Keratinocyte (primary cell): ENCODE measurements around the gene PSMB7. TPM values are rescaled to one million over a fixed set of nuclear protein-coding genes. Genes with fewer than 3 reads are reported as not detected.

Source experiments
- DNase-seq: peaks from one replicate; pipeline ENCODE4 v3.0.0-alpha.2; 2011; ENCODE audit warnings: low read depth, missing footprints, low spot score
- FAIRE-seq: peaks from 2 replicates; lab custom pipeline; 2011; peaks lifted over from hg19 to GRCh38; lab: Jason Lieb, UNC
- H2AFZ ChIP-seq: 2 replicates; pipeline ENCODE4 v1.6.0; 2012; ENCODE audit warnings: low read length, control low read depth, inconsistent platforms; ENCODE audit not compliant: control insufficient read depth
- H3K27ac ChIP-seq: 2 replicates; pipeline ENCODE4 v1.5.1; 2011; ENCODE audit warnings: low read length; ENCODE audit not compliant: control insufficient read depth, insufficient read depth
- H3K27me3 ChIP-seq: 3 replicates; pipeline ENCODE4 v1.6.0; 2011; ENCODE audit warnings: low read length; ENCODE audit not compliant: control insufficient read depth, insufficient read depth; ENCODE audit errors: extremely low read depth
- H3K36me3 ChIP-seq, 2 experiments: 2 replicates in 1 of 2; 3 replicates in 1 of 2; pipeline ENCODE4 v1.5.1; 2011; ENCODE audit warnings: low read length in 2 of 2, mild to moderate bottlenecking in 1 of 2; ENCODE audit not compliant: control insufficient read depth in 2 of 2, insufficient read depth in 2 of 2; ENCODE audit errors: extremely low read depth in 1 of 2
- H3K4me1 ChIP-seq: 3 replicates; pipeline ENCODE4 v1.5.1; 2011; ENCODE audit warnings: low read length; ENCODE audit not compliant: control insufficient read depth, insufficient read depth; ENCODE audit errors: extremely low read depth
- H3K4me2 ChIP-seq: 3 replicates; pipeline ENCODE4 v1.6.0; 2011; ENCODE audit warnings: low read depth, low read length; ENCODE audit not compliant: control insufficient read depth, insufficient read depth; ENCODE audit errors: extremely low read depth
- H3K4me3 ChIP-seq, 3 experiments: fragments of 200-600 bp in 1 of 3; sonication (generic) in 1 of 3; 2 replicates in 2 of 3; 3 replicates in 1 of 3; pipeline ENCODE4 v1.5.1; 2011 to 2016; ENCODE audit warnings: low read length in 3 of 3, mild to moderate bottlenecking in 3 of 3, control low read depth in 2 of 3, inconsistent platforms in 1 of 3, low read depth in 1 of 3, mixed read lengths in 1 of 3, mixed run types in 1 of 3, moderate library complexity in 1 of 3; ENCODE audit not compliant: control insufficient read depth in 2 of 3, insufficient read depth in 2 of 3; ENCODE audit errors: extremely low read depth in 1 of 3
- H3K79me2 ChIP-seq: 2 replicates; pipeline ENCODE4 v1.6.0; 2012; ENCODE audit warnings: low read length; ENCODE audit not compliant: control insufficient read depth, insufficient read depth
- H3K9ac ChIP-seq: 3 replicates; pipeline ENCODE4 v1.6.0; 2011; ENCODE audit warnings: low read length; ENCODE audit not compliant: control insufficient read depth, insufficient read depth; ENCODE audit errors: extremely low read depth
- H3K9me1 ChIP-seq: 3 replicates; pipeline ENCODE4 v1.6.0; 2011; ENCODE audit warnings: low read length; ENCODE audit not compliant: control insufficient read depth, insufficient read depth; ENCODE audit errors: extremely low read depth
- H3K9me3 ChIP-seq: 2 replicates; pipeline ENCODE4 v1.5.1; 2012; ENCODE audit warnings: low read depth, low read length; ENCODE audit not compliant: control insufficient read depth
- H4K20me1 ChIP-seq: 3 replicates; pipeline ENCODE4 v1.6.0; 2011; ENCODE audit warnings: low read length; ENCODE audit not compliant: control insufficient read depth, insufficient read depth; ENCODE audit errors: extremely low read depth
- CTCF ChIP-seq, 3 experiments: IDR thresholded peaks in 1 of 3; conservative IDR thresholded peaks in 1 of 3; optimal IDR thresholded peaks in 1 of 3; 2 replicates in 2 of 3; 3 replicates in 1 of 3; pipeline versions ENCODE3 to v1.5.1; 2011; ENCODE audit warnings: low read length in 3 of 3, mild to moderate bottlenecking in 3 of 3, moderate library complexity in 2 of 3, control low read depth in 1 of 3, inconsistent platforms in 1 of 3; ENCODE audit not compliant: insufficient read depth in 2 of 3; ENCODE audit errors: extremely low read depth in 1 of 3
- EZH2 ChIP-seq: IDR thresholded peaks from one replicate; pipeline ENCODE4 v1.6.1; 2012; ENCODE audit warnings: inconsistent platforms, mild to moderate bottlenecking, low read length, moderate library complexity
- dilution Hi-C: fragments of 300-500 bp; cut with MboI; formaldehyde crosslinking; loops from one replicate; pipeline ENCODE4 v1.7.0; 2020; ENCODE audit warnings: low sequenced_read_pairs; ENCODE audit not compliant: extremely low pct_ligation_motif_present
- polyA plus RNA-seq, 5 experiments: library from polyadenylated mRNA; depleted of rRNA in 3 of 5; stranded (reverse) in 3 of 5; stranded (forward) in 1 of 5; unstranded in 1 of 5; fragments of >200 nt; gene quantifications; 1 replicate in 1 of 5; 2 replicates in 3 of 5; 3 replicates in 1 of 5; pipeline versions ENCODE4 v1.2.1 to v1.2.3, GENCODE V29; 2011 to 2012; ENCODE audit warnings: missing spikeins in 2 of 5, low read depth in 1 of 5, low replicate concordance in 1 of 5

The PSMB7 gene
- polyA plus RNA-seq, 1 donor (not counting 4 experiments of a cell fraction or from before 2014, with no cell fraction given): 388 TPM

GRCh38 chr9:124348831-124349230 lies 66.4 kb downstream of the PSMB7 start:
- Histone ChIP-seq H3K27me3 (no peaks in the 10 kb centered on the region), H3K9ac (no peak overlapping the region), H4K20me1 (peaks cover 10% of the 10 kb centered on the region), H2AFZ (no peak overlapping the region), H3K27ac (no peak overlapping the region), H3K36me3 (peaks cover 43 to 47% of the 10 kb centered on the region in 2 experiments), H3K4me2 (no peak overlapping the region), H3K9me3 (no peaks in the 10 kb centered on the region), H3K79me2 (no peaks in the 10 kb centered on the region), H3K4me3 (no peak overlapping the region), H3K9me1 (no peaks in the 10 kb centered on the region), H3K4me1 (no peaks in the 10 kb centered on the region)
- no peak for TF ChIP-seq CTCF (optimal IDR thresholded peaks at IDR 0.05 in 1 of 3, IDR thresholded peaks at IDR 0.05 in 1 of 3, conservative IDR thresholded peaks at IDR 0.05 in 1 of 3; ENCODE audit: extremely low read depth in 1 of 3, insufficient read depth in 2 of 3, low read length in 3 of 3)
- no peak for TF ChIP-seq EZH2
- DNase-seq: no peak
- dilution Hi-C loops: no loop called here
- no peak for FAIRE-seq

- Histone ChIP-seq H3K79me2 (no peaks in the 10 kb centered on the region), H3K9ac (no peak overlapping the region)
- DNase-seq: no peak
These were observed 66.9 kb downstream of the PSMB7 start for GRCh38 chr9:124348363-124348762.

More at GRCh38 chr9:124348363-124348762, 66.9 kb downstream of the PSMB7 start:
- Histone ChIP-seq H3K27ac (no peak overlapping the region), H3K4me1 (peaks cover 2% of the 10 kb centered on the region), H3K9me1 (no peaks in the 10 kb centered on the region), H3K27me3 (no peaks in the 10 kb centered on the region), H4K20me1 (peaks cover 9% of the 10 kb centered on the region), H3K4me2 (no peak overlapping the region), H3K4me3 (no peak overlapping the region), H3K9me3 (no peaks in the 10 kb centered on the region), H3K36me3 (peaks cover 38 to 45% of the 10 kb centered on the region in 2 experiments), H2AFZ (no peak overlapping the region)
- dilution Hi-C loops: no loop called here
- TF ChIP-seq CTCF (optimal IDR thresholded peaks at IDR 0.05 in 1 of 3, IDR thresholded peaks at IDR 0.05 in 1 of 3, conservative IDR thresholded peaks at IDR 0.05 in 1 of 3; ENCODE audit: extremely low read depth in 1 of 3, insufficient read depth in 2 of 3, low read length in 3 of 3): no peak
- FAIRE-seq: no peak
